HL-60/S4 treated with phorbol 12-myristate 13-acetate at 8.2 ng/mL for 4 days and 3 days (cell line): Measurements from ENCODE around the gene TNFSF12.

ENCODE experiments used
- in situ Hi-C: fragments of 300-500 bp; cut with MboI; formaldehyde crosslinking; loops from 2 replicates; pipeline ENCODE4 v1.15.0; 2022; ENCODE audit warnings: low sequenced_read_pairs

The TNFSF12 gene

GRCh38 chr17:7563115-7563869, 14.4 kb downstream of the TNFSF12 start:
- in situ Hi-C loops, result no loop called here

- in situ Hi-C loops, result no loop called here
These were observed 20.7 kb downstream of the TNFSF12 start for GRCh38 chr17:7569571-7569970.

GRCh38 chr17:7570351-7570750, 21.5 kb downstream of the TNFSF12 start:
- in situ Hi-C loops, result no loop called here

GRCh38 chr17:7572338-7572587, 23.4 kb downstream of the TNFSF12 start:
- in situ Hi-C loops, result no loop called here

- in situ Hi-C loops, result no loop called here
These were observed 23.9 kb downstream of the TNFSF12 start for GRCh38 chr17:7572588-7573323.

GRCh38 chr17:7573324-7574080, 24.6 kb downstream of the TNFSF12 start:
- in situ Hi-C loops, result no loop called here

- in situ Hi-C loops, result no loop called here
These were observed 25.5 kb downstream of the TNFSF12 start for GRCh38 chr17:7574176-7574953.

GRCh38 chr17:7575481-7575883, 26.6 kb downstream of the TNFSF12 start:
- in situ Hi-C loops, result loop anchor here (25.0 kb wide), 2 partner anchors 112 to 262 kb away; partner anchors contain the start of genes KDM6B, TP53 and WRAP53

GRCh38 chr17:7575959-7576358, 27.1 kb downstream of the TNFSF12 start:
- in situ Hi-C loops, result loop anchor here (25.0 kb wide), 2 partner anchors 111 to 261 kb away; partner anchors contain the start of genes KDM6B, TP53 and WRAP53

- in situ Hi-C loops, result loop anchor here (25.0 kb wide), 2 partner anchors 111 to 261 kb away; partner anchors contain the start of genes KDM6B, TP53 and WRAP53
These were observed 27.6 kb downstream of the TNFSF12 start for GRCh38 chr17:7576432-7576937.

- in situ Hi-C loops, result loop anchor here (25.0 kb wide), 2 partner anchors 110 to 260 kb away; partner anchors contain the start of genes KDM6B, TP53 and WRAP53
These were observed 28.7 kb downstream of the TNFSF12 start for GRCh38 chr17:7577327-7578199.

- in situ Hi-C loops, result loop anchor here (25.0 kb wide), 2 partner anchors 108 to 258 kb away; partner anchors contain the start of genes KDM6B, TP53 and WRAP53
These were observed 30.4 kb downstream of the TNFSF12 start, which contains the start of gene CD68 for GRCh38 chr17:7579001-7579833. TSS of gene CD68 (plus strand) at chr17:7579638. CDS start at chr17:7579678, 40 bp downstream.

GRCh38 chr17:7579834-7580603, 31.2 kb downstream of the TNFSF12 start:
- in situ Hi-C loops, result loop anchor here (25.0 kb wide), 2 partner anchors 107 to 257 kb away; partner anchors contain the start of genes KDM6B, TP53 and WRAP53

- in situ Hi-C loops, result loop anchor here (25.0 kb wide), 2 partner anchors 106 to 256 kb away; partner anchors contain the start of genes KDM6B, TP53 and WRAP53
These were observed 32.0 kb downstream of the TNFSF12 start for GRCh38 chr17:7580604-7581575.

- in situ Hi-C loops, result loop anchor here (25.0 kb wide), 2 partner anchors 105 to 255 kb away; partner anchors contain the start of genes KDM6B, TP53 and WRAP53
These were observed 33.8 kb downstream of the TNFSF12 start for GRCh38 chr17:7582396-7583252.
